Pancreas (tissue), 10 donors: ENCODE results near the gene TUBA4B. TPM values are rescaled to one million over a fixed set of nuclear protein-coding genes. Genes with fewer than 3 reads are reported as not detected.
A peak's percentile ranks its signal among the peaks of the same experiment; 100 is the strongest.

Source experiments
- ATAC-seq, 4 donors: fragments of 200-7000 bp; cut with Tn5 transposase; one replicate each; pipeline versions ENCODE4 v1.8.0 to v1.9.1; 2020; ENCODE audit warnings: mild to moderate bottlenecking in 4 of 4, moderate library complexity in 4 of 4
- DNase-seq, 6 donors: peaks; one replicate each; pipeline ENCODE4 v3.0.0-alpha.2; 2020
- FAIRE-seq: peaks from 2 replicates; lab custom pipeline; 2012; peaks lifted over from hg19 to GRCh38; lab: Jason Lieb, UNC
- H3K27ac ChIP-seq, 4 donors: fragments of 200-600 bp; sonication (generic); 1 replicate in 3 of 4; 2 replicates in 1 of 4; pipeline versions ENCODE4 v1.5.0 to v1.8.0; 2020
- H3K27me3 ChIP-seq, 4 donors: fragments of 200-600 bp; one replicate each; pipeline ENCODE4 v1.8.0; 2021
- H3K36me3 ChIP-seq, 3 donors: fragments of 200-600 bp; sonication (generic) in 1 of 3; one replicate each; pipeline versions ENCODE4 v1.5.0 to v1.8.0; 2020 to 2021
- H3K4me1 ChIP-seq, 3 donors: fragments of 200-600 bp; one replicate each; pipeline ENCODE4 v1.8.0; 2021
- H3K4me3 ChIP-seq, 4 donors: fragments of 200-600 bp; sonication (generic) in 2 of 4; one replicate each; pipeline versions ENCODE4 v1.5.0 to v1.8.0; 2020 to 2021
- H3K9me3 ChIP-seq, 4 donors: fragments of 200-600 bp; one replicate each; pipeline ENCODE4 v1.8.0; 2021
- WGBS, 2 donors: extraction: QIAGEN DNeasy Blood & Tissue Kit; methylation state at CpG; one replicate each; pipeline ENCODE4 v1.1.7; 2013; 5-methylcytosine and 5-hydroxymethylcytosine counted together
- intact Hi-C, 3 donors: fragments of 100-400 bp; cut with DNase I; formaldehyde crosslinking; loops; one replicate each; pipeline versions ENCODE4 v1.11.1 to v1.14.2; 2022
- polyA plus RNA-seq, 2 donors: library from polyadenylated mRNA; stranded (reverse); fragments of 200-250 nt; gene quantifications; one replicate each; pipeline ENCODE4 v1.2.3, GENCODE V29; 2013
- total RNA-seq, 6 donors: library from RNA; stranded (reverse); fragmentation: NEBNext Ultra II Directional in 4 of 6; extraction: Animal tissue kit (Norgen Biotek cat#: 25700) in 4 of 6; gene quantifications; one replicate each; pipeline versions ENCODE4 v1.2.1 to v1.2.4, GENCODE V29; 2021 to 2023
- TF ChIP-seq, protein P1 (sequence below), 4 donors: fragments of 200-600 bp; sonication (generic) in 3 of 4; IDR thresholded peaks; one replicate each; pipeline versions ENCODE4 v1.5.0 to v1.8.0; 2021; ENCODE audit warnings: antibody characterized with exemption in 4 of 4
- donor health status: healthy with polysubstance abuse.
- donor health status: DM: no; HTN: no; CAD: no; lungs with moderate emphysema.
- donor health status: DM: no; HTN: no; CAD: no.
- donor health status: control.
- donor health status: control.
- donor health status: Bipolar disorder and iron deficiency.
- donor health status: DM: yes; HTN: yes; CAD: no.
- donor health status: DM: no; HTN: no; CAD: no.
- donor health status: DM: no; HTN: no; CAD: no.
- donor health status: DM: yes; HTN: yes; CAD: no.

TUBA4B gene
- total and polyA plus RNA-seq, 8 donors: not detected

DNA sequence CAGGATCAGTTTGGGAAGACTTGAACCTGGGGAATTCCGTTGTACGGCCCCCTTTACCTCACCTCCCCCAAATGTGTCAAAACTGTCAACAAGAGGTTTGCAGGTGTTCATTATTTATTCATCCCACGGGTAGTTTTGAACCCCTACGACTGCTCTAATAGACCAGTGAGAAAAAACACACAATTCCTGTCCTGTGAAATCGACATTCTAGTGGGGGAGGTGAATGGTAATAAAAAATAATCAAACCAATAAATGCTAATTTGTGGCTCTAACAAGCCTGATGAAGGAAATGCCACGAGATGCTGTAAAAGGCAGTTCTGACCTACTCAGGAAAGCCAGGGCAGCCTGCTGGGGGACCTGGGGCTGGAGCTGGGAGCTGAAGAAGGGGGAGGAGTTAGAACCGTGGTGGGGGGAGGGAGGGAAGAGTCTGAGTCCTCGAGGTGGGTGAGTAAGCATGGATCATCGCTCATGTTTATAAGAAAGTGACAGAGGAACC, 25.7 kb downstream of the TUBA4B start:
- Histone ChIP-seq H3K36me3 (peaks cover 0 to 15% (median 0%) of the 10 kb centered on the region in 3 donors), H3K9me3 (no peaks in the 10 kb centered on the region), H3K4me3 (peak overlapping the region in 3 of 4 donors; percentile 69 to 85 (median 78)), H3K4me1 (peaks cover 7 to 18% (median 9%) of the 10 kb centered on the region in 3 donors), H3K27me3 (no peaks in the 10 kb centered on the region), H3K27ac (peak overlapping the region; percentile 92 to 98 (median 98))
- intact Hi-C loops: no loop called here
- peak; percentile 86 for FAIRE-seq
- no peak for DNase-seq
- TF ChIP-seq, protein P1, sequence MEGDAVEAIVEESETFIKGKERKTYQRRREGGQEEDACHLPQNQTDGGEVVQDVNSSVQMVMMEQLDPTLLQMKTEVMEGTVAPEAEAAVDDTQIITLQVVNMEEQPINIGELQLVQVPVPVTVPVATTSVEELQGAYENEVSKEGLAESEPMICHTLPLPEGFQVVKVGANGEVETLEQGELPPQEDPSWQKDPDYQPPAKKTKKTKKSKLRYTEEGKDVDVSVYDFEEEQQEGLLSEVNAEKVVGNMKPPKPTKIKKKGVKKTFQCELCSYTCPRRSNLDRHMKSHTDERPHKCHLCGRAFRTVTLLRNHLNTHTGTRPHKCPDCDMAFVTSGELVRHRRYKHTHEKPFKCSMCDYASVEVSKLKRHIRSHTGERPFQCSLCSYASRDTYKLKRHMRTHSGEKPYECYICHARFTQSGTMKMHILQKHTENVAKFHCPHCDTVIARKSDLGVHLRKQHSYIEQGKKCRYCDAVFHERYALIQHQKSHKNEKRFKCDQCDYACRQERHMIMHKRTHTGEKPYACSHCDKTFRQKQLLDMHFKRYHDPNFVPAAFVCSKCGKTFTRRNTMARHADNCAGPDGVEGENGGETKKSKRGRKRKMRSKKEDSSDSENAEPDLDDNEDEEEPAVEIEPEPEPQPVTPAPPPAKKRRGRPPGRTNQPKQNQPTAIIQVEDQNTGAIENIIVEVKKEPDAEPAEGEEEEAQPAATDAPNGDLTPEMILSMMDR (IDR thresholded peaks at IDR 0.05): no peak
- ATAC-seq: peak; percentile 1 to 73 (median 48)
- WGBS, 2 donors: 4 to 5% methylated on average over 9 of the region's 9 CpGs

DNA sequence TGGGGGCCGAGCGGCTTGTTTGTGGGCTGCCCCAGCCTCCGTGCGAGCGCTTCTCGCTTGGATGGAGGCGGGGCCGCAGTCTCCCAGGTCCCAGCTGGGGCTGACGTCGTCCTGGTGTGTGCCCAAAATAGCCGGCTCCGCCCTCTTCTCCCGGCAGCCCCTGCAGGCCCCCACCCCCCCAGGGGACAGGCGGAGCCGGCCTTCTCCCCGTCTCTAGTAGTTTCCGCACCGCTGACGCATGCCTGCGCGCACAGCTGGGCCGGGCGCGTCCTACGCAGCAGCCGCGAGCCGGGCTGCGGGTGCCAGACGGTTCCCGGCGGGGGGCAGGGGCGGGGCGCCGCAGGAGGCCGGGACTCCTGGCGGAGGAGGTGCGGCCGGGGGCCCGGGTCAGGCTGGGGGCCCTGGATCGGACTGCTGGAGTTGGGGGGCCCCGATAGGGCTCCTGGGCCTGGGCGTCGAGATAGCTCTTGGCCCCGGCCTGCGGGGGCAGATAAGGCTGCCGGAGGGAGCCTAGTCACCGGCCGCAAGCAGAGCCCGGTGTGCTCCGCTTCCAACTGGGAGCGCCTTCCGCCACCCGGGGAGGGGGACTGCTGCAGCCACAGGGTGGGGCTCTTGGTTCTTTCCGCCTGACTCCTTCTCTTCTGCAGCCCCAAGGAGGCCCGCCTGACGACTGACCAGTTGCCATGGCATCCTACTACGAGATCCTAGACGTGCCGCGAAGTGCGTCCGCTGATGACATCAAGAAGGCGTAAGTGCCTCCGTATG, 26.3 kb downstream of the TUBA4B start, which contains the start of gene DNAJB2:
Gene DNAJB2, plus strand, starts transcription at position 216 of the 765 bp plus-strand sequence. Its CDS starts 468 bp downstream, at position 684.
- peaks cover 7 to 18% (median 9%) of the 10 kb centered on the region in 3 donors for H3K4me1 ChIP-seq
- H3K4me3 ChIP-seq: peak within 1 kb of the TSS; percentile 42 to 85 (median 74)
- WGBS, 2 donors: 0 to 1% methylated on average over 47 to 65 of the region's 65 CpGs
- intact Hi-C loops: no loop called here
- ATAC-seq: peak; percentile 92 to 95 (median 94)
- peak; percentile 96 to 99 (median 99) for DNase-seq
- peak within 1 kb of the TSS; percentile 92 to 98 (median 98) for H3K27ac ChIP-seq
- peaks cover 0 to 19% (median 0%) of the 10 kb centered on the region in 3 donors for H3K36me3 ChIP-seq
- TF ChIP-seq, protein P1 (IDR thresholded peaks at IDR 0.05): no peak
- no peak for FAIRE-seq
- H3K27me3 ChIP-seq: no peaks in the 10 kb centered on the region
- no peaks in the 10 kb centered on the region for H3K9me3 ChIP-seq

DNA sequence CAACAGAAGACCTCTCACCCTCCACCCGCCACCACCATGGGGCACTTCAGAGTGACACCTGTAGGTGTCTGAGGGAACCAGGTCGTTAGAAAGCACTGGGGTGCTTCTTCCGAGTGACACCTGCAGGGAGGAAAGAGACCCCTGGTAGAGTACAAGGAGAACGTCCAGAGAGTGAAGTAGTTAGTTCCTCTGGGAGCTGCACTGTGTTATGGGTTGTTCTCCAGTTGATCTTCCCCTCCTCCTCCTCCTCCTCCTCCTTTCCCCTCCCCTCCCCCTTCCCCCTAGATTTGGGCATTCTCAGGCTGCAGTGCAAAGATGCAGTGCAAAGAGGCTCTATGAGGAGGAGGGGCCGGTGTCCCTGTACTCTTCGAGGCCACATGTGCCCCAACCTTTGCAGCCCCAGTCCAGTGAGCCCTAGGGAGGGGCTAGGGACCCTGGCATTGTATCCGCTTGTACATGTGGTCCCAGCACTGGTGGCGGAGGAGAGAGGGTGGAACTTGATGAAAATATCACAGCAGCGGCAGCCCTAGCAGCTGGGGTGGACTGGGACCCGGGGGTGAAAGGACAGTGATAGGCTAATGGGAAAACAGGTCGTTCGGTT, 27.0 kb downstream of the TUBA4B start:
- Histone ChIP-seq H3K4me3 (peak overlapping the region; percentile 42 to 85 (median 74)), H3K4me1 (peaks cover 7 to 18% (median 9%) of the 10 kb centered on the region in 3 donors), H3K27ac (peak overlapping the region; percentile 92 to 98 (median 98)), H3K27me3 (no peaks in the 10 kb centered on the region), H3K9me3 (no peaks in the 10 kb centered on the region), H3K36me3 (peaks cover 0 to 26% (median 0%) of the 10 kb centered on the region in 3 donors)
- ATAC-seq (no peak), DNase-seq (peak in 1 of 6 donors; percentile 41), FAIRE-seq (no peak)
- TF ChIP-seq, protein P1 (IDR thresholded peaks at IDR 0.05): no peak
- 38 to 41% methylated on average over 12 of the region's 12 CpGs for WGBS, 2 donors
- intact Hi-C loops: no loop called here

DNA sequence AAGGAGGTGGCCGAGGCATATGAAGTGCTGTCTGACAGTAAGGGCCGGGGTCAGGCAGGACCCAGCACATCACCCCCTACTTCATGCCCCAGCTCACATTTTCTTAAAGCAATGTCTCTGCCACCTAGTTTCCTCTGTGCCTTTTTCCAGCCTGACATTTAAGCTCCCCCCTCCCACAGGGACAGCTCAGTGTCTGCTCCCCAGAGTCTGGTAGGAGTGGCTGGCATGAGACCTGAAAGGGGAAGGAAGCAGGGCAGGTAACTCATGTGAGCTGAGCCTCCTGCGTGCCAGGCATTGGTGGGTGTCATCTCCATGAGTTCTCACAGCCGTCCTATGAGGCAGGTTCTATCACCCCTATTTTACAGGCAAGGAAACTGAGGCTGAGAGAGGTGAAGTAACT, 27.6 kb downstream of the TUBA4B start:
- Histone ChIP-seq H3K9me3 (no peaks in the 10 kb centered on the region), H3K36me3 (peaks cover 0 to 33% (median 0%) of the 10 kb centered on the region in 3 donors), H3K27ac (no peak overlapping the region), H3K4me1 (peaks cover 7 to 18% (median 9%) of the 10 kb centered on the region in 3 donors), H3K4me3 (no peak overlapping the region), H3K27me3 (no peaks in the 10 kb centered on the region)
- no peak for FAIRE-seq
- TF ChIP-seq, protein P1 (IDR thresholded peaks at IDR 0.05): no peak
- no peak for DNase-seq
- 88 to 90% methylated on average over 4 of the region's 4 CpGs for WGBS, 2 donors
- ATAC-seq: no peak
- intact Hi-C loops: no loop called here
